Measurements from ENCODE around the gene SHANK1. TPM values are rescaled to one million over a fixed set of nuclear protein-coding genes. Genes with fewer than 3 reads are reported as not detected.

SHANK1 gene
- polyA plus RNA-seq, 4 donors = under 0.01 to 1.4 (median 0.46) TPM; not detected in 1

- no peak overlapping the region for H3K27ac ChIP-seq (ENCODE audit: low read depth in 1 of 3, low read length in 2 of 3)
- no peak for FAIRE-seq
- no peak overlapping the region for H3K4me3 ChIP-seq (ENCODE audit: low read depth in 1 of 3, low read length in 3 of 3)
- 7 to 13% (median 10%) methylated on average over 21 to 23 of the region's 23 CpGs for WGBS, 3 donors
- DNase-seq = no peak
- H3K9me3 ChIP-seq (ENCODE audit: control insufficient read depth in 2 of 2, insufficient read depth in 1 of 2, low read depth in 1 of 2, low read length in 1 of 2) = no peaks in the 10 kb centered on the region
- no peaks in the 10 kb centered on the region for H3K4me1 ChIP-seq (ENCODE audit: control insufficient read depth in 3 of 3, insufficient read depth in 2 of 3, low read depth in 1 of 3, low read length in 2 of 3)
- H3K36me3 ChIP-seq (ENCODE audit: control insufficient read depth in 3 of 3, insufficient read depth in 2 of 3, low read depth in 1 of 3, low read length in 3 of 3) = no peaks in the 10 kb centered on the region
- peaks cover 9 to 32% (median 19%) of the 10 kb centered on the region in 3 donors for H3K27me3 ChIP-seq (ENCODE audit: control insufficient read depth in 3 of 3, insufficient read depth in 3 of 3, low read length in 3 of 3)
These were observed 26.3 kb downstream of the SHANK1 start for GRCh38 chr19:50693064-50693975.

- Histone ChIP-seq H3K27me3 (ENCODE audit: control insufficient read depth in 3 of 3, insufficient read depth in 3 of 3, low read length in 3 of 3) (peaks cover 9 to 44% (median 31%) of the 10 kb centered on the region in 3 donors), H3K36me3 (ENCODE audit: control insufficient read depth in 3 of 3, insufficient read depth in 2 of 3, low read depth in 1 of 3, low read length in 3 of 3) (no peaks in the 10 kb centered on the region)
- WGBS, 3 donors = 73 to 84% (median 82%) methylated on average over 7 of the region's 7 CpGs
These were observed 29.2 kb downstream of the SHANK1 start for GRCh38 chr19:50690439-50690838.

GRCh38 chr19:50688766-50689165 is 30.8 kb downstream of the SHANK1 start:
- peaks cover 0 to 40% (median 31%) of the 10 kb centered on the region in 3 donors for H3K27me3 ChIP-seq (ENCODE audit: control insufficient read depth in 3 of 3, insufficient read depth in 3 of 3, low read length in 3 of 3)
- 68 to 78% (median 72%) methylated on average over 12 to 19 of the region's 19 CpGs for WGBS, 3 donors
- no peaks in the 10 kb centered on the region for H3K9me3 ChIP-seq (ENCODE audit: control insufficient read depth in 2 of 2, insufficient read depth in 1 of 2, low read depth in 1 of 2, low read length in 1 of 2)
- H3K4me3 ChIP-seq (ENCODE audit: low read depth in 1 of 3, low read length in 3 of 3) = no peak overlapping the region
- DNase-seq = no peak
- H3K4me1 ChIP-seq (ENCODE audit: control insufficient read depth in 3 of 3, insufficient read depth in 2 of 3, low read depth in 1 of 3, low read length in 2 of 3) = no peaks in the 10 kb centered on the region
- no peaks in the 10 kb centered on the region for H3K36me3 ChIP-seq (ENCODE audit: control insufficient read depth in 3 of 3, insufficient read depth in 2 of 3, low read depth in 1 of 3, low read length in 3 of 3)
- no peak overlapping the region for H3K27ac ChIP-seq (ENCODE audit: low read depth in 1 of 3, low read length in 2 of 3)
- FAIRE-seq = no peak

More at GRCh38 chr19:50690439-50690838, 29.2 kb downstream of the SHANK1 start:
- DNase-seq (no peak), FAIRE-seq (no peak)
- Histone ChIP-seq H3K27ac (ENCODE audit: low read depth in 1 of 3, low read length in 2 of 3) (no peak overlapping the region), H3K4me1 (ENCODE audit: control insufficient read depth in 3 of 3, insufficient read depth in 2 of 3, low read depth in 1 of 3, low read length in 2 of 3) (no peaks in the 10 kb centered on the region), H3K9me3 (ENCODE audit: control insufficient read depth in 2 of 2, insufficient read depth in 1 of 2, low read depth in 1 of 2, low read length in 1 of 2) (no peaks in the 10 kb centered on the region), H3K4me3 (ENCODE audit: low read depth in 1 of 3, low read length in 3 of 3) (no peak overlapping the region)

GRCh38 chr19:50686310-50687032 is 33.1 kb downstream of the SHANK1 start:
- H3K4me3 ChIP-seq (ENCODE audit: low read depth in 1 of 3, low read length in 3 of 3) = no peak overlapping the region
- no peaks in the 10 kb centered on the region for H3K9me3 ChIP-seq (ENCODE audit: control insufficient read depth in 2 of 2, insufficient read depth in 1 of 2, low read depth in 1 of 2, low read length in 1 of 2)
- H3K27me3 ChIP-seq (ENCODE audit: control insufficient read depth in 3 of 3, insufficient read depth in 3 of 3, low read length in 3 of 3) = peaks cover 0 to 26% (median 24%) of the 10 kb centered on the region in 3 donors
- H3K36me3 ChIP-seq (ENCODE audit: control insufficient read depth in 3 of 3, insufficient read depth in 2 of 3, low read depth in 1 of 3, low read length in 3 of 3) = no peaks in the 10 kb centered on the region
- DNase-seq (no peak), FAIRE-seq (no peak)
- H3K4me1 ChIP-seq (ENCODE audit: control insufficient read depth in 3 of 3, insufficient read depth in 2 of 3, low read depth in 1 of 3, low read length in 2 of 3) = no peaks in the 10 kb centered on the region
- 18 to 28% (median 22%) methylated on average over 32 to 50 of the region's 50 CpGs for WGBS, 3 donors
- H3K27ac ChIP-seq (ENCODE audit: low read depth in 1 of 3, low read length in 2 of 3) = no peak overlapping the region

DNA sequence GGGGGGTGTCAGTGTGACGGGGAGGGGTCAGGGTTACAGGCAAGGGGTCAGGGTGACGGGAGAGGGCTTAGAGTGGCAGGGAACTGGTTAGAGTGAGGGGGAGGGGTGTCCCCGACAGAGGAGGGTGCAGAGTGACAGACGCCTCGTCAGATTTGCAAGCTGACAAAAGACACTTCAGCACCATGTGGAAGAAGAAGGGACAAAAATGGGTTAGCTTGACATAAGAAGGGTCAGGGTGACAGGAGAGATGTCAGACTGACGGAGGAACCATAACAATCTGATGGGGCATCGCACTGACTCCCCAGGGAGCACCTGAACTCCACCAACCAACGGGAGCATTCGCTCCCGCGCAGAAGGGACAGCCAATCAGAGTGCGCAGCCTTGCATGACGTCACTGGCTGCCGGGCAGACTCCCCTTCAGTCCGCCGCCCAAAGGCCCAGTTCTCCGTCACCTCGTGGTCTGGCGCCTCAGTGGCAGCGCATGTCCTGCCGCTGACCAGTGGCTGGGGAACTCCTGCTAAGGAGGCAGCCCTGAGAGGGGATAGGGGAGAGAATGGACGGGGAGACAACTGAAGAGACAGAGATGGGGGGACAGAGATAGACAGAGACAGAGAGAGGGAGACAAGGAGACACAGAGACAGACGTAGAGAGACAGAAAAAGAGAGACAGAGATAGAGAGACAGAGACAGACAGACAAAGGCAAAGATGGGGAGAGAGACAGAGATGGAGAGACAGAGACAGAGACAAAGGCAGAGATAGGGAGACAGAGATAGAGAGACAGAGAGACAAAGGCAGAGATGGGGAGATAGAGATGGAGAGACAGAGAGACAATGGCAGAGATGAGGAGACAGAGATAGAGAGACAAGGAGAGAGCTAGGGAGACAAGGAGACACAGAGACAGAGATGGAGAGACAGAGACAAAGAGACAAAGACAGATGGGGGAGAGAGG is 40.2 kb downstream of the SHANK1 start:
- Histone ChIP-seq H3K36me3 (ENCODE audit: control insufficient read depth in 3 of 3, insufficient read depth in 2 of 3, low read depth in 1 of 3, low read length in 3 of 3) (no peaks in the 10 kb centered on the region), H3K9me3 (ENCODE audit: control insufficient read depth in 2 of 2, insufficient read depth in 1 of 2, low read depth in 1 of 2, low read length in 1 of 2) (peaks cover 0 to 2% of the 10 kb centered on the region in 2 donors), H3K4me3 (ENCODE audit: low read depth in 1 of 3, low read length in 3 of 3) (no peak overlapping the region), H3K27me3 (ENCODE audit: control insufficient read depth in 3 of 3, insufficient read depth in 3 of 3, low read length in 3 of 3) (peaks cover 0 to 5% (median 4%) of the 10 kb centered on the region in 3 donors), H3K27ac (ENCODE audit: low read depth in 1 of 3, low read length in 2 of 3) (no peak overlapping the region), H3K4me1 (ENCODE audit: control insufficient read depth in 3 of 3, insufficient read depth in 2 of 3, low read depth in 1 of 3, low read length in 2 of 3) (no peaks in the 10 kb centered on the region)
- DNase-seq (peak; percentile 55 to 67), FAIRE-seq (no peak)
- 12 to 15% (median 14%) methylated on average over 23 of the region's 23 CpGs for WGBS, 3 donors

GRCh38 chr19:50678323-50678722 is 41.3 kb downstream of the SHANK1 start:
- H3K4me3 ChIP-seq (ENCODE audit: low read depth in 1 of 3, low read length in 3 of 3) = no peak overlapping the region
- H3K27me3 ChIP-seq (ENCODE audit: control insufficient read depth in 3 of 3, insufficient read depth in 3 of 3, low read length in 3 of 3) = peaks cover 0 to 8% (median 5%) of the 10 kb centered on the region in 3 donors
- FAIRE-seq (no peak), DNase-seq (no peak)
- peaks cover 0 to 2% of the 10 kb centered on the region in 2 donors for H3K9me3 ChIP-seq (ENCODE audit: control insufficient read depth in 2 of 2, insufficient read depth in 1 of 2, low read depth in 1 of 2, low read length in 1 of 2)
- H3K36me3 ChIP-seq (ENCODE audit: control insufficient read depth in 3 of 3, insufficient read depth in 2 of 3, low read depth in 1 of 3, low read length in 3 of 3) = no peaks in the 10 kb centered on the region
- no peaks in the 10 kb centered on the region for H3K4me1 ChIP-seq (ENCODE audit: control insufficient read depth in 3 of 3, insufficient read depth in 2 of 3, low read depth in 1 of 3, low read length in 2 of 3)
- no peak overlapping the region for H3K27ac ChIP-seq (ENCODE audit: low read depth in 1 of 3, low read length in 2 of 3)
- WGBS, 3 donors = 34 to 55% (median 52%) methylated on average over 3 of the region's 3 CpGs

DNA sequence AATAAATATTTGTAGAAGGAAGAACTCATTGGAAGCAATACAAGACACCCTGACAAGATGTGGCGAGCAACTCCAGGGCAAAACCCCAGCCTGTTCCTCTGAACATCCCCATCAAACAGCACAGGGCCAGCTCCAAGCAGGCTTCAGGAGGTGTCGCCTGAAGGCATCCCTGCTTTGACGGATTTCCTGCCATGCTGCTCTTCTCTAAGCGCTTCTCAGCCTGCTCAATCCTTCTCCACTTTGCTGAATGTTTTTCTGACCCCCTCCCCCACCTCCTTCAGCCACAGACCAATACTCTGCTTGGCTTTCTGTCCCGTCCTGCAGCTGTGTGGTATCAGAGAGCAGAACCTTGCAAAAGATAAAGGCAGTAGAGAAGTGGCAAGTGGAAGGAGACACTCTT is 42.0 kb downstream of the SHANK1 start:
- no peak for DNase-seq
- no peaks in the 10 kb centered on the region for H3K36me3 ChIP-seq (ENCODE audit: control insufficient read depth in 3 of 3, insufficient read depth in 2 of 3, low read depth in 1 of 3, low read length in 3 of 3)
- H3K27ac ChIP-seq (ENCODE audit: low read depth in 1 of 3, low read length in 2 of 3) = no peak overlapping the region
- no peaks in the 10 kb centered on the region for H3K4me1 ChIP-seq (ENCODE audit: control insufficient read depth in 3 of 3, insufficient read depth in 2 of 3, low read depth in 1 of 3, low read length in 2 of 3)
- WGBS, 3 donors = 42 to 56% (median 53%) methylated on average over 5 of the region's 5 CpGs
- H3K27me3 ChIP-seq (ENCODE audit: control insufficient read depth in 3 of 3, insufficient read depth in 3 of 3, low read length in 3 of 3) = peaks cover 0 to 15% (median 5%) of the 10 kb centered on the region in 3 donors
- H3K9me3 ChIP-seq (ENCODE audit: control insufficient read depth in 2 of 2, insufficient read depth in 1 of 2, low read depth in 1 of 2, low read length in 1 of 2) = peaks cover 0 to 2% of the 10 kb centered on the region in 2 donors
- H3K4me3 ChIP-seq (ENCODE audit: low read depth in 1 of 3, low read length in 3 of 3) = no peak overlapping the region
- no peak for FAIRE-seq

All from small intestine (tissue), 7 donors.